Measurements from ENCODE around the gene SH3TC1.

The SH3TC1 gene

DNA sequence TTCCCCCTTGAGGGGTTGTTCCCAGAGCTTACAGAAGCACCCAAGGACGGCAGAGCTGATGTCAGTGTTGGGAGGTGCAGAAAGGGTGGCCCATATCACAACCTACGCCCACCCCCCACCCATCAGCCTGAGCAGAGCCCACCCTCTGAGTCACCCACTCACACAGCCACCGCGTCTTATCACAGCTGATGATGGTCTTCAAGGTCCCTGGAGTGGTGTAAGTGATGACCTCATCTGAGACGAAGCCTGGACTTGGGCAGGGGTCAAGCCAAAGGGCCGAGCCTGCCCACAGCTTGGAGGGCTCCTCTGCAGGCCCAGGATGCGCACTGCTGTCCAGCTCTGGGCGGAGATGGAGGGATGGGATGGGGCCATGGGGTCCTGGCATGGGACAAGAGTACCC lies 67.4 kb downstream of the SH3TC1 start:
- Histone ChIP-seq H3K27me3 (ENCODE audit: insufficient read depth, low read length) (no peaks in the 10 kb centered on the region), H3K27ac (ENCODE audit: low read depth, low read length, poor library complexity, severe bottlenecking) (no peak overlapping the region), H3K9ac (ENCODE audit: low read length) (no peak overlapping the region), H3K4me1 (ENCODE audit: insufficient read depth, low read length, severe bottlenecking) (no peaks in the 10 kb centered on the region), H3K9me2 (ENCODE audit: low read depth, low read length) (no peaks in the 10 kb centered on the region), H3F3A (ENCODE audit: insufficient read depth, low read length) (no peaks in the 10 kb centered on the region), H3K4me2 (ENCODE audit: low read length) (no peak overlapping the region), H3K9me3 (ENCODE audit: low read length) (no peaks in the 10 kb centered on the region), H3K79me2 (ENCODE audit: insufficient read depth, low read length) (no peaks in the 10 kb centered on the region), H3K4me3 (ENCODE audit: low read depth, low read length, poor library complexity, severe bottlenecking) (no peak overlapping the region), H2AFZ (ENCODE audit: low read length) (no peak overlapping the region), H4K20me1 (ENCODE audit: insufficient read depth, low read length) (no peaks in the 10 kb centered on the region), H3K36me3 (ENCODE audit: insufficient read depth, low read length) (no peaks in the 10 kb centered on the region)
- TF ChIP-seq, protein P1, sequence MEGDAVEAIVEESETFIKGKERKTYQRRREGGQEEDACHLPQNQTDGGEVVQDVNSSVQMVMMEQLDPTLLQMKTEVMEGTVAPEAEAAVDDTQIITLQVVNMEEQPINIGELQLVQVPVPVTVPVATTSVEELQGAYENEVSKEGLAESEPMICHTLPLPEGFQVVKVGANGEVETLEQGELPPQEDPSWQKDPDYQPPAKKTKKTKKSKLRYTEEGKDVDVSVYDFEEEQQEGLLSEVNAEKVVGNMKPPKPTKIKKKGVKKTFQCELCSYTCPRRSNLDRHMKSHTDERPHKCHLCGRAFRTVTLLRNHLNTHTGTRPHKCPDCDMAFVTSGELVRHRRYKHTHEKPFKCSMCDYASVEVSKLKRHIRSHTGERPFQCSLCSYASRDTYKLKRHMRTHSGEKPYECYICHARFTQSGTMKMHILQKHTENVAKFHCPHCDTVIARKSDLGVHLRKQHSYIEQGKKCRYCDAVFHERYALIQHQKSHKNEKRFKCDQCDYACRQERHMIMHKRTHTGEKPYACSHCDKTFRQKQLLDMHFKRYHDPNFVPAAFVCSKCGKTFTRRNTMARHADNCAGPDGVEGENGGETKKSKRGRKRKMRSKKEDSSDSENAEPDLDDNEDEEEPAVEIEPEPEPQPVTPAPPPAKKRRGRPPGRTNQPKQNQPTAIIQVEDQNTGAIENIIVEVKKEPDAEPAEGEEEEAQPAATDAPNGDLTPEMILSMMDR (IDR thresholded peaks at IDR 0.05; ENCODE audit: low read length): no peak
- TF ChIP-seq EZH2 (IDR thresholded peaks at IDR 0.05; ENCODE audit: borderline replicate concordance, low read length): no peak

DNA sequence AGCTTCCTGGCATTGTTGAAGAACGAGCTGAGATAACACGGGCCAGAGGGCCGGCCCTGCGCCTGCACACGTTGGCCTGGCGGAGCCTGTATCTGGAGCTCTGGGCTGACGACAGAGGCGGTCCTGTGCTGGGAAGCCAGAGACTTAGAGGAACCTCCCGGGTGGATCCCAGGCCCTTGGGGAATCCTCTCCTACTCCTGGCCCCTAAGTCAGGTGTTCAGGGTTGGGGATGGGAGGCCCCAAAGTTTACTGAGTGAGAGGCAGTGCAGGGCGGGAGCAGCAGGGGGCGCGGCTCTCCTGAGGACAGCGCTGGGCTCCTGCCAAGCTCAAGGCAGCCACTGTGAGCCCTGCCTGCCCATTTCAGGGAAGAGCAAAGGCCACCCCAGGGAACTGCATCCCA lies 68.0 kb downstream of the SH3TC1 start:
- no peaks in the 10 kb centered on the region for H3K9me2 ChIP-seq (ENCODE audit: low read depth, low read length)
- no peaks in the 10 kb centered on the region for H3K27me3 ChIP-seq (ENCODE audit: insufficient read depth, low read length)
- no peak overlapping the region for H3K9ac ChIP-seq (ENCODE audit: low read length)
- no peaks in the 10 kb centered on the region for H4K20me1 ChIP-seq (ENCODE audit: insufficient read depth, low read length)
- H3K79me2 ChIP-seq (ENCODE audit: insufficient read depth, low read length): no peaks in the 10 kb centered on the region
- no peaks in the 10 kb centered on the region for H3K4me1 ChIP-seq (ENCODE audit: insufficient read depth, low read length, severe bottlenecking)
- no peaks in the 10 kb centered on the region for H3K36me3 ChIP-seq (ENCODE audit: insufficient read depth, low read length)
- no peaks in the 10 kb centered on the region for H3K9me3 ChIP-seq (ENCODE audit: low read length)
- no peak overlapping the region for H3K4me2 ChIP-seq (ENCODE audit: low read length)
- H3K27ac ChIP-seq (ENCODE audit: low read depth, low read length, poor library complexity, severe bottlenecking): no peak overlapping the region
- no peak overlapping the region for H3K4me3 ChIP-seq (ENCODE audit: low read depth, low read length, poor library complexity, severe bottlenecking)
- H2AFZ ChIP-seq (ENCODE audit: low read length): no peak overlapping the region
- H3F3A ChIP-seq (ENCODE audit: insufficient read depth, low read length): no peaks in the 10 kb centered on the region
- TF ChIP-seq, protein P1 (IDR thresholded peaks at IDR 0.05; ENCODE audit: low read length): peak; percentile 67
- TF ChIP-seq EZH2 (IDR thresholded peaks at IDR 0.05; ENCODE audit: borderline replicate concordance, low read length): no peak

DNA sequence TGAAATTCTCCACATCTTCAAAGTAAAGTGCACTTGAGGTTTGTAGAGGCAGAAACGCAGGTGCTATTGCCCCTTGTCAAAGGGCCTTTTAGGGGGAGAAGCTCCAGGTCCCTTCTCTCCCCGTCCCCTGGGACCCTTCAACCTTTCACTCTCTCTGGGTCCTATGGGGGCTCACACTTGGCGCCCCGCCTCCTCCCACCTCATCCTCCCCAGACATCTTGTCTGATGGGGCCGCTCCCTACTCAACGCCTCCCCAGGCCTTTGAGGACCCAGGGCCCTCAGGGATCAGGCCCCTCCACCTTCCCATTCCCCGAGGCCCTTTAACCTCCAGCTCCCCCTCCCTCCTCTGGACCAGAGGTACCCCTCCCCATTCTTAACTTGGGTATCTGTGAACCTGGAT lies 69.1 kb downstream of the SH3TC1 start:
- Histone ChIP-seq H3K4me3 (ENCODE audit: low read depth, low read length, poor library complexity, severe bottlenecking) (no peak overlapping the region), H3K9ac (ENCODE audit: low read length) (no peak overlapping the region), H4K20me1 (ENCODE audit: insufficient read depth, low read length) (no peaks in the 10 kb centered on the region), H3K9me2 (ENCODE audit: low read depth, low read length) (no peaks in the 10 kb centered on the region), H3K79me2 (ENCODE audit: insufficient read depth, low read length) (no peaks in the 10 kb centered on the region), H3K27me3 (ENCODE audit: insufficient read depth, low read length) (no peaks in the 10 kb centered on the region), H2AFZ (ENCODE audit: low read length) (no peak overlapping the region), H3K27ac (ENCODE audit: low read depth, low read length, poor library complexity, severe bottlenecking) (no peak overlapping the region), H3K4me2 (ENCODE audit: low read length) (no peak overlapping the region), H3K4me1 (ENCODE audit: insufficient read depth, low read length, severe bottlenecking) (no peaks in the 10 kb centered on the region), H3K36me3 (ENCODE audit: insufficient read depth, low read length) (no peaks in the 10 kb centered on the region), H3F3A (ENCODE audit: insufficient read depth, low read length) (no peaks in the 10 kb centered on the region), H3K9me3 (ENCODE audit: low read length) (no peaks in the 10 kb centered on the region)
- TF ChIP-seq, protein P1 (IDR thresholded peaks at IDR 0.05; ENCODE audit: low read length): no peak
- TF ChIP-seq EZH2 (IDR thresholded peaks at IDR 0.05; ENCODE audit: borderline replicate concordance, low read length): no peak
